HG03175 (cell line): ENCODE measurements around the gene CHID1.

Experiments used
- ATAC-seq: cut with Tn5 transposase; IDR thresholded peaks from one replicate; pipeline ENCODE4 v1.9.1; 2021; ENCODE audit warnings: mild to moderate bottlenecking, moderate library complexity; ENCODE audit not compliant: unreplicated experiment

Gene CHID1

DNA sequence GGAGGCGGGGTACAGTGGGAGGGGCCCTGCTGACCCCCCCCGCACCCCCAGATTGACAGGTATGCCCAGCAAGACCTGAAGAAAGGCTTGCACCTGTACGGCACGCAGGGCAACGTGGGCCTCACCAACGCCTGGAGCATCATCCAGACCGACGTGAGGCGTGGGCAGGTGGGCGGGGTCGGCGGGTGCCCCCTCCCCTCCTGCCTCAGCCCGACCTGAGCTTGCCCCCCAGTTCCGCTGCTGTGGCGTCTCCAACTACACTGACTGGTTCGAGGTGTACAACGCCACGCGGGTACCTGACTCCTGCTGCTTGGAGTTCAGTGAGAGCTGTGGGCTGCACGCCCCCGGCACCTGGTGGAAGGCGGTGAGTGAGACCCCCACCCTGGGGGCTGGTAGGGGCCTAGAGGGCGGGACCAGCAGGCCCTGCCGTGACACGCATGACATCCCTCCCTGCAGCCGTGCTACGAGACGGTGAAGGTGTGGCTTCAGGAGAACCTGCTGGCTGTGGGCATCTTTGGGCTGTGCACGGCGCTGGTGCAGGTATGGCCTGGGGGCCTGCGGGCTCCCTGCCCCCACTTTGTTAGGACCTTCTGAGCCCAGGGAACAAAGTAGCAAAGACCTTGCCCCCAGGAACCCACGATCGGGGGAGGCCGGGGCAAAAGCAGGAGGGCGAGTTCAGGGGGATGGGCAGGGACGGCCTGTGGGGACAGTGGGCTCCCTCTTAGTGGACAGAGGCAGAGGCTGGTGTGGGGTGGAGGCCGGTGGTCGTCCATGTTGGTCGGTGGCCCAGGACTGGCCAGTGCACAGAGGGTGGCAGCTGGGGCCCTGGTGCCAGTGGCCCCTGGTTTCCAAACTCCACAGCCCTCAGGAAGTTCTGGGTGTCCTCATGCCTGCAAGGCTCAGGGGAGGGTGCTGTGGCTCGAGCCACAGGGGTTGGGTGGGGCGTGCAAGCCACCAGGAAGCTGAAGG is 44.9 kb downstream of the CHID1 start:
- ATAC-seq = no peak

DNA sequence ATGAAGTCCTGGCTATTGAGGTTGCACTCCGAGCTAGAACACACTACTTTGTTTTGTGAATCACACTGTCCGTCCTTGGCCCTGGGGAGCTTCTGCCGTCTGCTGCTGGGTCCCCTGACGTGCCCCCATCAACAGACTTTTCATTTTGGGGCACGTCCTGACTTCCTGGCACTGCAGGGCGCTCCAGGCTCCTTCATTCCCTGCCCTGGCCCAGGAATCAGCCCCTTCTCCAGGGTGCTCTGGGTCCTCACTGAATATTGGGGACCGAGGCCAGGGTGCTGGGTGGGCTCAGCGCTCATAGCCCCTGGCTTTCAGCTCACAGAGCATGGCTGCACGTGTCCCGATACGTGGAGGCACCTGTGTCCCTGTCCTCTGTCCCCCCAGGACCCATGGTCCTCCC is 45.7 kb downstream of the CHID1 start:
- ATAC-seq = no peak

GRCh38 chr11:863910-864827 is 46.4 kb downstream of the CHID1 start:
- no peak for ATAC-seq

GRCh38 chr11:863023-863909 is 47.3 kb downstream of the CHID1 start:
- ATAC-seq = no peak

DNA sequence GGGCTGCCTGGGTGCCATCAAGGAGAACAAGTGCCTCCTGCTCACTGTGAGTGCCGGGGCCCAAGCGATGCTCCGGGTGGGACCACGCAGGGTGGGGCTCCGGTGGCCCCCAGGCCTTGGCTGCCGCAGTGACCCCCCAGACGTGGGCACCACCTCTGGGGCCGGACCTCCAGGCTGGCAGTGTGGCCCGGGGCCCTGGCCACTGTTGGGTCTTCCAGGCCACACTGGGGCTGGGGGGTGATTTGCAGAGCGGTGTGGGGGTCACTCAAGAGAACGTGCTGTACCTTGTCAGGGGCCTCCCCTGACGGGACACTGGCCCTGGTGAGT is 48.0 kb downstream of the CHID1 start:
- no peak for ATAC-seq

DNA sequence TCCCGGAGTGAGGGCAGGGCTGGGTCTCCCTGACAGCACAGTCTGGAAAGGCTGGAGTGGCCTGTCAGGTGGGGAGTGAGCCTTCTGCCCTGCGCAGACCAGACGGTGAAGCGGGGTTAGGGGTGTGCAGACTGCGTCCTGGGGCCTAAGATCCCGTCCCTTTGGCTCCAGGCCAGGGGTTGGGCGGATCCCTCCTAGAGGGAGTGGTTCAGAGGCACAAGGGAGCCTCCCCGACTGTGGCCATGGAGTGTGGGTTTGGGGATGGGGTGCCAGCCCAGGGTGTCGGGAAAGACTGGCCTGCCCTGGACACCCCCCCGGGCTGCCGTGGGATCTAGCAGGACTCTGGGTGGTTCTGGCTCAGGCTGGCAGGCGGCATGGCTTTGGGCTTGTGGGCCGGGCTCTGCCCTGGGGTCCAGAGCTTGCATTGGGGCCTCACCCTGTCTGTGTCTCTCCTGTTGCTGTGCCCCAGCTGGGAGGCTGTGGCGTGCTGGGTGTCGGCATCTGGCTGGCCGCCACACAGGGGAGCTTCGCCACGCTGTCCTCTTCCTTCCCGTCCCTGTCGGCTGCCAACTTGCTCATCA is 48.4 kb downstream of the CHID1 start:
- ATAC-seq = no peak

- no peak for ATAC-seq
These were observed 49.5 kb downstream of the CHID1 start for GRCh38 chr11:861105-861479.

- ATAC-seq = no peak
These were observed 50.1 kb downstream of the CHID1 start for GRCh38 chr11:860234-861104.

DNA sequence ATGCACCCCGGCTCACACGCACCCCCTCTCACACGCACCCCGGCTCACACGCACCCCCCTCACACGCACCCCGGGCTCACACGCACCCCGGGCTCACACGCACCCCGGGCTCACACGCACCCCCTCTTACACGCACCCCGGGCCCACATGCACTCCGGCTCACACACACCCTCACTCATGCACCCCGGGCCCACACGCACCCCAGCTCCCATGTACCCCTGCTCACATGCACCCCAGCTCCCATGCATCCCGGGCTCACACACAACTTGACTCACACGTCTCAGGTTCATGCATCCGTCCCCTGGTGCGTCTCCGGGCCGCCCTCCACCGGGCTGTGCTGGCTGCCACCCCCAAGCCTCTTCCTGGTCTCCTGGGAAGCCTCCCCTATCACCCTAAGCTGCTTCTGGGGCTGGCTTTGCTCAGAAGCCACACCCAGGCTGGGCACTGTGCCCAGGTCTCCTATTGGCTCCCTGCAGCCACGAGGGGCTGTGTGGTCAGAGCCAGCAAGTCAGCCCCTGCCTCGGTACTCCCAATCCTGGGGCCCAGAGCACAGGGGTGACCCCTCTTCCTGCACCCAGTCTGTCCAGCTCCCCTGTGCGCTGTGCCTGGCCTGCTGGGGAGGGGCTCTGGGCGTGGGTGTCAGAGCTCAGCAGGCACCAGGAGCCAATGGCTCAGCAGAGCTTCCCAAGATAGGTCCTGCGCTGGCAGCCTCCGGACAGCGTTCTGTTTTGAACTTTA is 51.0 kb downstream of the CHID1 start:
- no peak for ATAC-seq

GRCh38 chr11:858762-859339 is 51.8 kb downstream of the CHID1 start:
- ATAC-seq = no peak

DNA sequence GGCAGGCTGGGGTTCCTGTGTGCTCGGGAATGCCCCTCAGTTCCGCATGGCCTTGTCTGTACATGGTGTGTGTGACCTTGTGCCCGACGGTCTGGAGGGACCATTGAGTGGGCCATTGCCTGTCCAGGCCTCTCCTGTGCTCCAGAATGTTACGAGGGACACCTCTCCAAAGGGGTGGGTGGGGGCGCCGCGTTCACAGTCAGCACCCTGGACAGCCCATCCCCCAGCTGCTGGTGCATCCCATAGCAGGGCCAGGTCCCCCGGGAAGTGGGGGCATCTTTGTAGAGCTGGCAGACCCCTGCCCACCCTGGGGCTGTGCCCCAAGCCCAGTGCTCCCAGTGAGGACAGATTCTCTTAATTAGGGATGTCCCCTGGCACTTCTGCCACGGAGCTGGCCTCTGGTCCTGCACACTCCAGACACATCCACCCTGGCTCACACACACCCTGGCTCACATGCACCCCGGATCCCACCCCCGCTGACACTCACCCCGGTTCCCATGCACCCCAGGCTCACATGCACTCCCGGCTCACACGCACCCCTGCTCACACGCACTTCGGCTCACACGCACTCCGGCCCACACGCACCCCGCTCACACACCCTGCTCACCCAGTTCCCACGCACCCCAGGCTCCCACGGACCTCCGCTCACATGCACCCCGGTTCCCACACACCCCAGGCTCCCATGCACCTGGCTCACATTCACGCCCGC is 52.4 kb downstream of the CHID1 start:
- no peak for ATAC-seq

GRCh38 chr11:856397-856796 is 54.2 kb downstream of the CHID1 start:
- ATAC-seq = no peak

DNA sequence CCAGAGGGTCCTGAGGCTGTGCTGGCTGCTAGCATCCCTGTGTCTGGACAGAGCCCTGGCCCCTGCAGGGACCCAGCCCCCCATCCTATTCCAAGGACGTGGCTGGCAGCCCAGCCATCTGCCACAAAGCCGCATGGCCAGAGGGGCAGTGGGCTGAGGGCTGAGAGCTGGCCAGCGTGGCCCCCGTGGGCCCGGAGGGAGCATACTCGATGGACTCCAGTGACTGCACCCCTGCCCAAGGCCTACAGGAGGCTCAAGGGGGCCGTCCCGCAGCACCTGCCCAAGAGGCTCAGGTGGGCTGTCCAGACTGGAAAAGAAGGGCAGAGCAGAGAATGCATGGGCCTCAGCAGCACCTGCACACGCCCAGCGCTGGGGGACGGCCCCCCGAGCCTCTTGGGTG is 54.8 kb downstream of the CHID1 start:
- ATAC-seq = no peak

GRCh38 chr11:855330-855674 is 55.3 kb downstream of the CHID1 start:
- no peak for ATAC-seq

- ATAC-seq = no peak
These were observed 55.8 kb downstream of the CHID1 start for GRCh38 chr11:854601-855329.

GRCh38 chr11:853682-854448 is 56.7 kb downstream of the CHID1 start:
- no peak for ATAC-seq

DNA sequence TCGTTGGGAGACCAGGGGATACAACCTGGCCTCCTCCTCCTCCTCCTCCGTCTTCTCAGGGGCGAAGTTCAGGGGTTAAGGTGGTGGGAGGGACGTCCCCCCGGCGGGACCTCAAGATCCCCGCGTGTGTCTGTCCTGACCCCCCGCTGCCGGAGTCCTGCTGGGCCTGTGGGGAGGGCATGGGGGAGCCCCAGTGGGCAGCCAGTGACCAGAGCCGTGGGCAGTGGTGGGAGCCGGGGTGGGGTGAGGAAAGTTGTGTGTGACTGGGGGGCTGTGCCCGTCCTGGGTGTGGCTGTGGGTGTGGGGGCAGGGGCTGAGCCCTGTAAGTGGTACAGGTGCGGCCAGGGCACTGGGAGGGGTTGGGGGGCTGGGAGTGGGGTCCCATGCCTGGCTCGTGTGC is 57.8 kb downstream of the CHID1 start:
- ATAC-seq = no peak
